Loucy (cell line): ENCODE measurements around the gene ENO4.

ENCODE experiments used
- CTCF ChIP-seq: fragments of 200-600 bp; sonication (generic); conservative IDR thresholded peaks from 2 replicates; pipeline ENCODE4 v1.5.1; 2014; ENCODE audit warnings: mild to moderate bottlenecking, antibody characterized with exemption, low read length
- EZH2phosphoT487 ChIP-seq: fragments of 200-600 bp; IDR thresholded peaks from 2 replicates; pipeline ENCODE4 v1.6.1; 2018; ENCODE audit warnings: antibody characterized with exemption, mild to moderate bottlenecking, moderate library complexity, borderline replicate concordance

GRCh38 chr10:116899626-116900025 is 50.3 kb downstream of the ENO4 start:
- TF ChIP-seq CTCF = no peak
- no peak for TF ChIP-seq EZH2phosphoT487
